Measurements from ENCODE around the gene ARHGEF35.

GRCh38 chr7:144164784-144165183 lies 30.8 kb downstream of the ARHGEF35 start:
- TF ChIP-seq EZH2 (optimal IDR thresholded peaks at IDR 0.05; ENCODE audit: low read depth, low read length): no peak
- TF ChIP-seq, protein P1, sequence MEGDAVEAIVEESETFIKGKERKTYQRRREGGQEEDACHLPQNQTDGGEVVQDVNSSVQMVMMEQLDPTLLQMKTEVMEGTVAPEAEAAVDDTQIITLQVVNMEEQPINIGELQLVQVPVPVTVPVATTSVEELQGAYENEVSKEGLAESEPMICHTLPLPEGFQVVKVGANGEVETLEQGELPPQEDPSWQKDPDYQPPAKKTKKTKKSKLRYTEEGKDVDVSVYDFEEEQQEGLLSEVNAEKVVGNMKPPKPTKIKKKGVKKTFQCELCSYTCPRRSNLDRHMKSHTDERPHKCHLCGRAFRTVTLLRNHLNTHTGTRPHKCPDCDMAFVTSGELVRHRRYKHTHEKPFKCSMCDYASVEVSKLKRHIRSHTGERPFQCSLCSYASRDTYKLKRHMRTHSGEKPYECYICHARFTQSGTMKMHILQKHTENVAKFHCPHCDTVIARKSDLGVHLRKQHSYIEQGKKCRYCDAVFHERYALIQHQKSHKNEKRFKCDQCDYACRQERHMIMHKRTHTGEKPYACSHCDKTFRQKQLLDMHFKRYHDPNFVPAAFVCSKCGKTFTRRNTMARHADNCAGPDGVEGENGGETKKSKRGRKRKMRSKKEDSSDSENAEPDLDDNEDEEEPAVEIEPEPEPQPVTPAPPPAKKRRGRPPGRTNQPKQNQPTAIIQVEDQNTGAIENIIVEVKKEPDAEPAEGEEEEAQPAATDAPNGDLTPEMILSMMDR (IDR thresholded peaks at IDR 0.05; ENCODE audit: low read length): no peak
